B cell (primary cell): ENCODE measurements around the gene COPS3. TPM values are rescaled to one million over a fixed set of nuclear protein-coding genes. Genes with fewer than 3 reads are reported as not detected.
A peak's percentile ranks its signal among the peaks of the same experiment; 100 is the strongest.

Source experiments
- ATAC-seq: fragments of 200-7000 bp; cut with Tn5 transposase; one replicate; pipeline ENCODE4 v1.10.0; 2021; ENCODE audit warnings: low read depth, mild to moderate bottlenecking, moderate number of reproducible peaks, moderate library complexity
- CTCF ChIA-PET: fragments of 350-600 bp; sonication (Branson Sonifier 250); formaldehyde crosslinking; loops from one replicate; lab custom pipeline; 2021; ENCODE audit warnings: antibody characterized with exemption, inconsistent platforms; lab: Charles Lee
- POLR2A ChIA-PET: fragments of 350-600 bp; sonication (Branson Sonifier 250); formaldehyde crosslinking; loops from one replicate; lab custom pipeline; 2021; ENCODE audit warnings: antibody characterized with exemption; lab: Charles Lee
- DNase-seq: peaks from one replicate; pipeline ENCODE4 v3.0.0; 2013
- H2AFZ ChIP-seq: 2 replicates; pipeline ENCODE4 v1.6.1; 2012; ENCODE audit warnings: mild to moderate bottlenecking, low read depth, low read length; ENCODE audit not compliant: insufficient read depth, poor library complexity, severe bottlenecking
- H3K27ac ChIP-seq, 2 donors: 1 replicate in 1 of 2; 2 replicates in 1 of 2; pipeline ENCODE4 v1.5.1; 2012 to 2013; ENCODE audit warnings: low read length in 2 of 2, mild to moderate bottlenecking in 2 of 2, moderate library complexity in 1 of 2
- H3K27me3 ChIP-seq, 4 experiments: fragments of 200-600 bp in 1 of 4; sonication (generic) in 1 of 4; replicated peaks in 1 of 4; 1 replicate in 2 of 4; 2 replicates in 2 of 4; pipeline versions ENCODE4 v1.6.1 to v1.7.0; 2013 to 2016; ENCODE audit warnings: low read length in 3 of 4, mild to moderate bottlenecking in 2 of 4, mixed read lengths in 1 of 4, moderate library complexity in 1 of 4; ENCODE audit not compliant: insufficient read depth in 4 of 4, control insufficient read depth in 3 of 4; ENCODE audit errors: control extremely low read depth in 1 of 4
- H3K36me3 ChIP-seq, 2 experiments: replicated peaks in 1 of 2; 1 replicate in 1 of 2; 2 replicates in 1 of 2; pipeline versions ENCODE4 v1.6.1 to v1.7.1; 2013; ENCODE audit warnings: low read length in 1 of 2; ENCODE audit not compliant: insufficient read depth in 2 of 2, control insufficient read depth in 1 of 2; ENCODE audit errors: control extremely low read depth in 1 of 2, extremely low read depth in 1 of 2
- H3K4me1 ChIP-seq, 2 donors: fragments of 200-600 bp in 1 of 2; sonication (generic) in 1 of 2; 1 replicate in 1 of 2; 2 replicates in 1 of 2; pipeline versions ENCODE4 v1.5.1 to v1.6.1; 2013 to 2017; ENCODE audit warnings: low read length in 2 of 2; ENCODE audit not compliant: control insufficient read depth in 2 of 2, insufficient read depth in 2 of 2
- H3K4me2 ChIP-seq: replicated peaks from 2 replicates; pipeline ENCODE3; 2012; ENCODE audit warnings: mild to moderate bottlenecking, low read depth, low read length; ENCODE audit not compliant: poor library complexity, severe bottlenecking
- H3K4me3 ChIP-seq, 5 experiments: fragments of 200-600 bp in 1 of 5; sonication (generic) in 1 of 5; 1 replicate in 3 of 5; 2 replicates in 2 of 5; pipeline versions ENCODE4 v1.5.1 to v1.7.0; 2011 to 2016; ENCODE audit warnings: low read length in 4 of 5, mild to moderate bottlenecking in 4 of 5, low read depth in 2 of 5, control low read depth in 1 of 5, moderate library complexity in 1 of 5; ENCODE audit not compliant: insufficient read depth in 1 of 5; ENCODE audit errors: control extremely low read depth in 1 of 5, extremely low read depth in 1 of 5
- H3K79me2 ChIP-seq: fragments of 200-600 bp; sonication (generic); one replicate; pipeline ENCODE4 v1.6.0; 2016; ENCODE audit warnings: low read length; ENCODE audit not compliant: control insufficient read depth, insufficient read depth
- H3K9ac ChIP-seq: fragments of 200-600 bp; sonication (generic); 2 replicates; pipeline ENCODE4 v1.6.1; 2017; ENCODE audit warnings: mild to moderate bottlenecking, low read length, moderate library complexity
- H3K9me3 ChIP-seq, 3 donors: one replicate each; pipeline versions ENCODE4 v1.6.1 to v1.7.1; 2013; ENCODE audit warnings: low read length in 2 of 3; ENCODE audit not compliant: control insufficient read depth in 2 of 3, insufficient read depth in 1 of 3; ENCODE audit errors: control extremely low read depth in 1 of 3
- H4K20me1 ChIP-seq: 2 replicates; pipeline ENCODE4 v1.6.0; 2012; ENCODE audit warnings: mild to moderate bottlenecking, low read length; ENCODE audit not compliant: insufficient read depth, control insufficient read depth, poor library complexity, severe bottlenecking
- H3K27ac Mint-ChIP-seq: one replicate; pipeline ENCODE4 v1.8.0; 2021; ENCODE audit warnings: mixed read lengths
- H3K27me3 Mint-ChIP-seq: one replicate; pipeline ENCODE4 v1.8.0; 2021; ENCODE audit warnings: mixed read lengths
- H3K4me1 Mint-ChIP-seq: one replicate; pipeline ENCODE4 v1.8.0; 2021; ENCODE audit warnings: mixed read lengths
- H3K4me3 Mint-ChIP-seq: one replicate; pipeline ENCODE4 v1.8.0; 2021; ENCODE audit warnings: mixed read lengths
- H3K9me3 Mint-ChIP-seq: one replicate; pipeline ENCODE4 v1.8.0; 2022; ENCODE audit warnings: mixed read lengths; ENCODE audit not compliant: insufficient read depth
- CTCF ChIP-seq: fragments of 200-600 bp; IDR thresholded peaks from one replicate; pipeline ENCODE4 v1.8.0; 2022; ENCODE audit warnings: antibody characterized with exemption, mild to moderate bottlenecking
- EZH2 ChIP-seq: IDR thresholded peaks from 2 replicates; pipeline ENCODE4 v1.6.1; 2012; ENCODE audit warnings: borderline replicate concordance, low read depth, mild to moderate bottlenecking, moderate library complexity, low read length; ENCODE audit not compliant: insufficient read depth, poor library complexity, severe bottlenecking
- WGBS: methylation state at CpG from one replicate; pipeline ENCODE4 v1.1.5; 2013; ENCODE audit warnings: missing lambda C conversion rate; ENCODE audit not compliant: insufficient coverage; 5-methylcytosine and 5-hydroxymethylcytosine counted together
- intact Hi-C: fragments of 100-400 bp; cut with micrococcal nuclease; formaldehyde crosslinking; loops from one replicate; pipeline ENCODE4 v1.10.0; 2022
- polyA plus RNA-seq: library from polyadenylated mRNA; depleted of rRNA; stranded (reverse); fragments of >200 nt; gene quantifications from 2 replicates; pipeline ENCODE4 v1.2.3, GENCODE V29; 2012
- total RNA-seq, 2 donors: library from RNA; stranded (reverse); fragments of 120-200 nt in 1 of 2; gene quantifications; 1 replicate in 1 of 2; 2 replicates in 1 of 2; pipeline versions ENCODE4 v1.2.3 to v1.2.4, GENCODE V29; 2013 to 2022

The COPS3 gene
- total and polyA plus RNA-seq, 2 donors (not counting 1 experiment from before 2014, with no cell fraction given) = 37.2 to 45.5 TPM

GRCh38 chr17:17300624-17301568 lies 19.9 kb upstream of the COPS3 start:
- POLR2A ChIA-PET = interaction anchor here (0.6 kb wide), 1 partner anchor 335 kb away, joined by 3 read pairs; no protein-coding TSS in a partner anchor
- intact Hi-C loops = no loop called here

More at GRCh38 chr17:17300624-17301568, 19.9 kb upstream of the COPS3 start:
- Histone ChIP-seq H3K27me3 (peaks cover 0 to 6% (median under 1%) of the 10 kb centered on the region in 4 experiments), H4K20me1 (no peaks in the 10 kb centered on the region), H3K4me1 (peaks cover 36 to 41% of the 10 kb centered on the region in 2 donors), H3K27ac (no peak overlapping the region), H3K9me3 (no peaks in the 10 kb centered on the region), H3K36me3 (no peaks in the 10 kb centered on the region), H3K9ac (peak overlapping the region; percentile 53), H3K79me2 (no peaks in the 10 kb centered on the region), H3K4me3 (peak overlapping the region in 4 of 5 experiments; percentile 19 to 50 (median 42)), H3K4me2 (peak overlapping the region; percentile 82), H2AFZ (peak overlapping the region; percentile 70)
- peak overlapping the region; percentile 74 for H3K4me3 Mint-ChIP-seq
- no peak overlapping the region for H3K27ac Mint-ChIP-seq
- CTCF ChIA-PET = interaction anchor here (0.6 kb wide), 1 partner anchor 428 kb away, joined by 3 read pairs; no protein-coding TSS in a partner anchor
- 9% methylated on average over 34 of the region's 35 CpGs for WGBS
- H3K4me1 Mint-ChIP-seq = peaks cover 41% of the 10 kb centered on the region
- TF ChIP-seq EZH2 (no peak), CTCF (no peak)
- DNase-seq (peak; percentile 73), ATAC-seq (peak; percentile 63)
- no peaks in the 10 kb centered on the region for H3K27me3 Mint-ChIP-seq
- no peaks in the 10 kb centered on the region for H3K9me3 Mint-ChIP-seq
